DOHH2 (cell line): ENCODE results near the gene EVC.

Source experiments
- H3F3A ChIP-seq: fragments of 200-600 bp; sonication (generic), shearing (Covaris generic); 2 replicates; pipeline ENCODE4 v1.6.0; 2016; ENCODE audit warnings: antibody characterized with exemption, mild to moderate bottlenecking; ENCODE audit not compliant: control insufficient read depth, insufficient read depth
- H3K27ac ChIP-seq: fragments of 200-600 bp; sonication (generic); 2 replicates; pipeline ENCODE4 v1.5.1; 2014; ENCODE audit warnings: low read depth, mild to moderate bottlenecking, low read length, moderate library complexity
- H3K27me3 ChIP-seq: fragments of 200-600 bp; sonication (generic); 2 replicates; pipeline ENCODE4 v1.6.1; 2014; ENCODE audit warnings: mild to moderate bottlenecking, low read length, mixed read lengths; ENCODE audit not compliant: control insufficient read depth
- H3K36me3 ChIP-seq: fragments of 200-600 bp; sonication (generic); 2 replicates; pipeline ENCODE4 v1.6.1; 2014; ENCODE audit warnings: mild to moderate bottlenecking, low read length, moderate library complexity, mixed read lengths; ENCODE audit not compliant: control insufficient read depth
- H3K4me1 ChIP-seq: fragments of 200-600 bp; sonication (generic); 2 replicates; pipeline ENCODE4 v1.6.1; 2014; ENCODE audit warnings: mild to moderate bottlenecking, low read length, mixed read lengths; ENCODE audit not compliant: control insufficient read depth
- H3K4me2 ChIP-seq: fragments of 200-600 bp; sonication (generic); 2 replicates; pipeline ENCODE4 v1.6.0; 2014; ENCODE audit warnings: mild to moderate bottlenecking, low read length, moderate library complexity
- H3K4me3 ChIP-seq: fragments of 200-600 bp; sonication (generic); 2 replicates; pipeline ENCODE4 v1.5.1; 2014; ENCODE audit warnings: mild to moderate bottlenecking, low read length, mixed read lengths
- H3K79me2 ChIP-seq: fragments of 200-600 bp; sonication (generic); 2 replicates; pipeline ENCODE4 v1.6.1; 2014; ENCODE audit warnings: mild to moderate bottlenecking, low read length, mixed read lengths; ENCODE audit not compliant: control insufficient read depth
- H3K9me2 ChIP-seq: fragments of 200-600 bp; sonication (generic); replicated peaks from 2 replicates; pipeline ENCODE4 v1.6.1; 2014; ENCODE audit warnings: mild to moderate bottlenecking, low read length, mixed read lengths; ENCODE audit not compliant: control insufficient read depth
- H3K9me3 ChIP-seq: fragments of 200-600 bp; sonication (generic); 2 replicates; pipeline ENCODE4 v1.6.1; 2014; ENCODE audit warnings: antibody characterized with exemption, low read length, mixed read lengths; ENCODE audit not compliant: control insufficient read depth, insufficient read depth
- H4K20me1 ChIP-seq: fragments of 200-600 bp; sonication (generic); 2 replicates; pipeline ENCODE4 v1.6.0; 2014; ENCODE audit warnings: low read depth, mild to moderate bottlenecking, antibody characterized with exemption, low read length, moderate library complexity; ENCODE audit not compliant: control insufficient read depth, insufficient read depth
- CTCF ChIP-seq: fragments of 200-600 bp; sonication (generic); IDR thresholded peaks from one replicate; pipeline ENCODE4 v1.5.1; 2014; ENCODE audit warnings: antibody characterized with exemption, mild to moderate bottlenecking, low read depth, low read length; ENCODE audit not compliant: poor library complexity, severe bottlenecking
- EZH2phosphoT487 ChIP-seq: fragments of 200-600 bp; sonication (generic); IDR thresholded peaks from 2 replicates; pipeline ENCODE4 v1.6.1; 2017; ENCODE audit warnings: borderline replicate concordance, mild to moderate bottlenecking, antibody characterized with exemption, low read length, moderate library complexity, mixed read lengths

The EVC gene

DNA sequence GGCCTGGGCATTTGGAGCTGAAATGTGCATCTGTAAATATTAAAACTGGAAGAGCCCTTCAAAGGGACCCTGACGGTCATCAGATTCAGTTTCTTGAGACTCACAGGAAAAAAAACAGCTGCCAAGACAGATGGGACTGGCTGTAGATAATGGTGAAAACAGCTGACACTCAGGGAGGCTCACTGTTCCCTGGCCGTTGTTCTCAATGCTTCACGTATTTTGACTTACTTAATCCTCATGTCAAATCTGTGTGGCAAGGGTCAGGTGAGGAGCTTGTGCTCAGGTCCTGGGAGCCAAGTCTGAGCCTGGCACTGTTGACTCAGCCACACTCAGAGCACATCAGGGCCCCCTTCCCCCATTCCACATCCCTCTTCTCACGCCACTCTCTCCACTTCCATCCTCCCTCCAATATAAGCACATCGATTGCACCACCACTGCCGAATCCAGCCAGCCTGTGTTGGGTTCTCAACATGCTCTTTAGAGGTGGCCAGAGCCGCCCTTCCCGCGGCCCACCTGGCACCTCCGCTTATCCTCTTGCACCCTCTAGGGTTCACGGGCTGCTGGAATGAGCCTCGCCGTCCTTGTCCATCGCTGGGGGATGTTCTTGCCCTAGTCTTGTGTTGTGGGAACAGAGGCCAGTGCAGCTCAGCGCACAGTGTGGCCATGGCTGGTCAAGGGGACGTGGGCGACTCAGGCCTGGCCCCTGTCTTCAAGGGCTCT is 40.1 kb downstream of the EVC start:
- no peak overlapping the region for H3K27ac ChIP-seq
- H4K20me1 ChIP-seq = no peaks in the 10 kb centered on the region
- H3K4me3 ChIP-seq = no peak overlapping the region
- no peaks in the 10 kb centered on the region for H3K79me2 ChIP-seq
- no peaks in the 10 kb centered on the region for H3K4me1 ChIP-seq
- H3K27me3 ChIP-seq = no peaks in the 10 kb centered on the region
- no peaks in the 10 kb centered on the region for H3K9me3 ChIP-seq
- H3K4me2 ChIP-seq = no peak overlapping the region
- no peaks in the 10 kb centered on the region for H3K36me3 ChIP-seq
- no peaks in the 10 kb centered on the region for H3F3A ChIP-seq
- no peak for TF ChIP-seq CTCF
- no peak for TF ChIP-seq EZH2phosphoT487
- no peaks in the 10 kb centered on the region for H3K9me2 ChIP-seq

GRCh38 chr4:5751666-5752375 is 40.8 kb downstream of the EVC start:
- TF ChIP-seq CTCF (no peak), EZH2phosphoT487 (no peak)
- Histone ChIP-seq H3K27ac (no peak overlapping the region), H3K9me2 (no peaks in the 10 kb centered on the region), H3K4me3 (no peak overlapping the region), H3K9me3 (no peaks in the 10 kb centered on the region), H3K27me3 (no peaks in the 10 kb centered on the region), H3K4me2 (no peak overlapping the region), H3K36me3 (no peaks in the 10 kb centered on the region), H3K4me1 (no peaks in the 10 kb centered on the region), H4K20me1 (no peaks in the 10 kb centered on the region), H3K79me2 (no peaks in the 10 kb centered on the region), H3F3A (no peaks in the 10 kb centered on the region)

DNA sequence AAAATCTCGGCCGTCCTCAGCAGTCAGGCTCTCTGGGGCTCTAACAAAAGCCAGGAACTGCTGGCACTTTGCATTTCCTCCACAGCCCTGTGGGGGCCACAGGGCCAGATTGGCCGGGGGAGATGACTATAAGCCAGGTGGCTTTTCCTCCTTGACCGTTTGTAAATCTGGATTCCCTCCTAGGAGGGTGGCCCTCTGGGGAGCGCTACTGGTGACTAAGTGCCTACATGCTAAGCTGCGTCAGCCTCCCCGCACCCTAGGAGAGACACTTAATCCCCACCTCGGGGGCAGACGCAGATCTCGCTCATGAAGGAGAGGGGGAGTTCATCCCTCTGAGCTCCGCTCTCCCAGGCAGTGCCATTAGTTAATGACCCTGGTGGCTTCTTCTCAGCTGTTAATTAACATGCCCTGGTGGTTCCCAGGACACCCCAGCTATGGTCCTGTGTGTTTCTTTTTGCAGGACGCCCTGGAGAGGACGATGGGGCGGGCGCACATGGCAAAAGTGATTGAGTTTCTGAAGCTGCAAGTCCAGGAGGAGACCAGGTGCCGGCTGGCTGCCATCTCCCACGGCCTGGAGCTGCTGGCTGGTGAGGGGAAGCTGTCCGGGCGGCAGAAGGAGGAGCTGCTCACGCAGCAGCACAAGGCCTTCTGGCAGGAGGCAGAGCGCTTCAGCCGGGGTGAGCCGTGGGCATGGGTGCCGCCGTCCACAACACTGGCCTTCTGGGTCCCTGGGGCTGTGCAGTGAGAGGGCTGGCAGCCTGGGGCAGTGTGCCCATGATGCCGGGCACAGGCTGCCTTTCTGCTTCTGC is 41.6 kb downstream of the EVC start:
- Histone ChIP-seq H3K27ac (no peak overlapping the region), H3K79me2 (no peaks in the 10 kb centered on the region)

More for the DNA sequence above, 41.6 kb downstream of the EVC start:
- H3K9me2 ChIP-seq = no peaks in the 10 kb centered on the region
- no peaks in the 10 kb centered on the region for H3K36me3 ChIP-seq
- no peak for TF ChIP-seq EZH2phosphoT487
- no peak for TF ChIP-seq CTCF
- no peaks in the 10 kb centered on the region for H3K9me3 ChIP-seq
- no peaks in the 10 kb centered on the region for H4K20me1 ChIP-seq
- H3K27me3 ChIP-seq = no peaks in the 10 kb centered on the region
- no peaks in the 10 kb centered on the region for H3K4me1 ChIP-seq
- H3F3A ChIP-seq = no peaks in the 10 kb centered on the region
- H3K4me3 ChIP-seq = no peak overlapping the region
- no peak overlapping the region for H3K4me2 ChIP-seq
